Astrocyte of the spinal cord (primary cell): ENCODE results near the gene ARHGAP1.

Source experiments
- DNase-seq: peaks from one replicate; pipeline ENCODE4 v3.0.0; 2011; ENCODE audit warnings: low read depth, low spot score
- H3K4me3 ChIP-seq: 2 replicates; pipeline ENCODE4 v1.5.1; 2011; ENCODE audit warnings: low read depth, mild to moderate bottlenecking, low read length, moderate library complexity
- in situ Hi-C: cut with HindIII; loops from 2 replicates; pipeline ENCODE4 v1.10.0; 2017; ENCODE audit warnings: low sequenced_read_pairs
- TF ChIP-seq, protein P1 (sequence below): IDR thresholded peaks from 2 replicates; pipeline ENCODE4 v1.5.1; 2012; ENCODE audit warnings: low read depth, mild to moderate bottlenecking, low read length, inconsistent platforms

Gene ARHGAP1

DNA sequence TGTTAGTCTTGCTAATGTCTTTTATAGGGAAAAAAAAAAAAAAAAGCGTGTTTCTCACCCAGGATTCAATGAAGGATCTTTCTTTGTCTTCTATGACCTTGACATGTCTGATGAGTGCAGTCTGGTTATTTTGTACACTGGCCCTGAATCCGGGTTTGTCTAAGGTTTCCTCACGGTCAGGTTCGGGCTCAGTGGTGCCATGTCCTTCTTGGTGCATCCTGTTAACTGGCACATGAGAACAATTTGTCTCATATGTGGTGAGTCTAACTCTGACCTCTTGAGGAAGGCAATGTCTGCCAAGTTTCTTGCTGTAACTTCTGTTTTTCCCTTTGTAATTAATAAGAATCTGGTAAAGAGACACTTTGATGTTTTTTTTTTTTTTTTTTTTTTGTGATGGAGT lies 31.1 kb upstream of the ARHGAP1 start:
- in situ Hi-C loops = no loop called here
- no peak for DNase-seq
- TF ChIP-seq, protein P1, sequence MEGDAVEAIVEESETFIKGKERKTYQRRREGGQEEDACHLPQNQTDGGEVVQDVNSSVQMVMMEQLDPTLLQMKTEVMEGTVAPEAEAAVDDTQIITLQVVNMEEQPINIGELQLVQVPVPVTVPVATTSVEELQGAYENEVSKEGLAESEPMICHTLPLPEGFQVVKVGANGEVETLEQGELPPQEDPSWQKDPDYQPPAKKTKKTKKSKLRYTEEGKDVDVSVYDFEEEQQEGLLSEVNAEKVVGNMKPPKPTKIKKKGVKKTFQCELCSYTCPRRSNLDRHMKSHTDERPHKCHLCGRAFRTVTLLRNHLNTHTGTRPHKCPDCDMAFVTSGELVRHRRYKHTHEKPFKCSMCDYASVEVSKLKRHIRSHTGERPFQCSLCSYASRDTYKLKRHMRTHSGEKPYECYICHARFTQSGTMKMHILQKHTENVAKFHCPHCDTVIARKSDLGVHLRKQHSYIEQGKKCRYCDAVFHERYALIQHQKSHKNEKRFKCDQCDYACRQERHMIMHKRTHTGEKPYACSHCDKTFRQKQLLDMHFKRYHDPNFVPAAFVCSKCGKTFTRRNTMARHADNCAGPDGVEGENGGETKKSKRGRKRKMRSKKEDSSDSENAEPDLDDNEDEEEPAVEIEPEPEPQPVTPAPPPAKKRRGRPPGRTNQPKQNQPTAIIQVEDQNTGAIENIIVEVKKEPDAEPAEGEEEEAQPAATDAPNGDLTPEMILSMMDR = no peak
- no peak overlapping the region for H3K4me3 ChIP-seq

DNA sequence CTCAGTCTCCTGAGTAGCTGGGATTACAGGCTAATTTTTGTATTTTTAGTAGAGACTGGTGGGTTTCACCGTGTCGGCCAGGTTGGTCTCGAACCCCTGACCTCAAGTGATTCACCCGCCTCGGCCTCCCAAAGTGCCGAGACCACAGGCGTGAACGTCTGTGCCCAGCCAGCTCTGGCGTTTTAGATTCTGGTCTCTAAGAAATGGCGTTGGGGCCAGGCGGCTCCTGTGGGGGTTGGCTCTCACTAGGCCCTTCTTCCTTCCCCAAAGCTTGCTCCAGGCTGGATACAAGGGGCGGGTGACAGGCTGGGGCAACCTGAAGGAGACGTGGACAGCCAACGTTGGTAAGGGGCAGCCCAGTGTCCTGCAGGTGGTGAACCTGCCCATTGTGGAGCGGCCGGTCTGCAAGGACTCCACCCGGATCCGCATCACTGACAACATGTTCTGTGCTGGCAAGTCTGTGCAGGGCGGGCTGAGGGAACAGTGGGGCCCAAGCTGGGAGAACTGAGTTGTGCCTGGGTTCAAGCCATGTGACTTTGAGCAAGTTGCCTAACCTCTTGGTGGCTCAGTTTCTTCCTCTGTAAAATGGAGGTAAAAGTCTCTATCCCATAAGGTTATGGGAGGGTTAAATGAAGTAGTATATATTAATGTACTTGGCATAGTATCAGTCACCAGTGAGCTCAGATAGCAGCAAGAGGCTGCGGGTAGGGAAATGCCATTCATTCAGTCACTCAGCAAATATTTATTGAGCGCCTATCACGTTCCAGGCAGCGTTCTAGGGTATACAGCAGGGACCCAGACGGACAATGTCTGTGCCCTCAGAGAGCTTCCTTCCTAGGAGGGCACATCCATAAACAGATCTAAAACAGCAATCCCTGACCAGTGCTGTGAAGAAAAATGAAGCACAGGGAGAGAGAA lies 28.9 kb upstream of the ARHGAP1 start:
- no peak overlapping the region for H3K4me3 ChIP-seq
- no peak for DNase-seq
- in situ Hi-C loops = no loop called here
- TF ChIP-seq, protein P1 = no peak

DNA sequence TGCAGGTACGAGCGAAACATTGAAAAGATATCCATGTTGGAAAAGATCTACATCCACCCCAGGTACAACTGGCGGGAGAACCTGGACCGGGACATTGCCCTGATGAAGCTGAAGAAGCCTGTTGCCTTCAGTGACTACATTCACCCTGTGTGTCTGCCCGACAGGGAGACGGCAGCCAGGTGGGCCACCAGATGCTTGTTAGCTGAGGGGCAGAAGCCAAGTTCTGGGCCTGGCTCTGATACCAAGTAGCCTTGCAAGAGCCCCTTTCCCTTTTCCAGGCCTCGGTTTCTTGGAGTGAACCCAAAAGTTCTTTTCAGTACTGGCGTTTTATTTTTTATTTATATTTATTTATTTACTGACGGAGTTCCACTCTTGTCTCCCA lies 28.2 kb upstream of the ARHGAP1 start:
- in situ Hi-C loops = no loop called here
- TF ChIP-seq, protein P1 = no peak
- DNase-seq = no peak
- no peak overlapping the region for H3K4me3 ChIP-seq

DNA sequence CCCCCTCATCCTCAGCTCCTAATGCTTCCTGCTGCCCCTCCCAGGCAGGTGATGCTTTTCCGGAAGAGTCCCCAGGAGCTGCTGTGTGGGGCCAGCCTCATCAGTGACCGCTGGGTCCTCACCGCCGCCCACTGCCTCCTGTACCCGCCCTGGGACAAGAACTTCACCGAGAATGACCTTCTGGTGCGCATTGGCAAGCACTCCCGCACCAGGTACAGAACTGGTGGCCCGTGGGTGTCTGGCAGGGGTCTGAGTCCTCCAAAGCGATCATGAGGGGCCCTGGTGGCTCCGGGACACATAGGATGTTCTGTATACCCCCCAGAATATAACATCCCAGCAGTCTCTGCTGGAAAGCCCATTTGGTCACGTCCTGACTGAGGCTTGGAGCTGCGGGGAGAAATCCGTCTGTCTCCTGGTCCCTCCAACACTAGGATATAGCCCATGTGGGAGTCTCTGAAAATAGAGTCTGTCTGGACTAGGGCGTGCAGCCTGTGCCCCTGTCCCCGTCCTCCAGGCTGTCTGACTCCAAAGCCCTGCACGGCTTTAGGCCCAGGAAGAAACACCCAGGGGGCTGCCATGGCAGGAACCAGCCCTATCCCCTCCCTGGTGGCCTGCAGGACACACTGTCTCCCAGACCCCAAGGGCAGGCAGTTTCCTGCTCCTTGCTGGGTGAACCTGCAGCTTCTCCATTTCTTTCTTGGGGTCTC lies 27.7 kb upstream of the ARHGAP1 start:
- no peak for DNase-seq
- in situ Hi-C loops = no loop called here
- no peak overlapping the region for H3K4me3 ChIP-seq
- TF ChIP-seq, protein P1 = no peak

DNA sequence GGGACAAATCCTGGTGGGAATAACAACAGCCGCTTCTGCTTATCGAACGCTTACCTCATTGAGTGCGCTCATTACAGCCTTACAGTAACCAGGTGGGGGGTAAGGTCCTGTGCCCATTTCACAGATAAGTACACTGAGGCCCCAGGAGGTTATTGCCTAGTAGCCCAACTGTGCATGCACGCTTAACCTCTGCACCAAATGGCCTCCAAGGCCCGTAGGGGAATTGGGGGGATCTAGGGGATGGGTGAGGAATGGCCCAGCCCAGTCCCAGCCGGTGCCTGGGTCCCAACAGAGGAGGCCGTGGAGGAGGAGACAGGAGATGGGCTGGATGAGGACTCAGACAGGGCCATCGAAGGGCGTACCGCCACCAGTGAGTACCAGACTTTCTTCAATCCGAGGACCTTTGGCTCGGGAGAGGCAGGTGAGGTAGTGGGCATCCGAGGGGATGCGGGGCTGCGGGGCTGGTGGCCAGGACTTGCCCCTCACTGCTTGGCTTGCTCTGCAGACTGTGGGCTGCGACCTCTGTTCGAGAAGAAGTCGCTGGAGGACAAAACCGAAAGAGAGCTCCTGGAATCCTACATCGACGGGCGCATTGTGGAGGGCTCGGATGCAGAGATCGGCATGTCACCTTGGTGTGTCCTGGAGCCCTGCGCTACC lies 25.9 kb upstream of the ARHGAP1 start:
- TF ChIP-seq, protein P1 = no peak
- no peak for DNase-seq
- no peak overlapping the region for H3K4me3 ChIP-seq
- in situ Hi-C loops = no loop called here

DNA sequence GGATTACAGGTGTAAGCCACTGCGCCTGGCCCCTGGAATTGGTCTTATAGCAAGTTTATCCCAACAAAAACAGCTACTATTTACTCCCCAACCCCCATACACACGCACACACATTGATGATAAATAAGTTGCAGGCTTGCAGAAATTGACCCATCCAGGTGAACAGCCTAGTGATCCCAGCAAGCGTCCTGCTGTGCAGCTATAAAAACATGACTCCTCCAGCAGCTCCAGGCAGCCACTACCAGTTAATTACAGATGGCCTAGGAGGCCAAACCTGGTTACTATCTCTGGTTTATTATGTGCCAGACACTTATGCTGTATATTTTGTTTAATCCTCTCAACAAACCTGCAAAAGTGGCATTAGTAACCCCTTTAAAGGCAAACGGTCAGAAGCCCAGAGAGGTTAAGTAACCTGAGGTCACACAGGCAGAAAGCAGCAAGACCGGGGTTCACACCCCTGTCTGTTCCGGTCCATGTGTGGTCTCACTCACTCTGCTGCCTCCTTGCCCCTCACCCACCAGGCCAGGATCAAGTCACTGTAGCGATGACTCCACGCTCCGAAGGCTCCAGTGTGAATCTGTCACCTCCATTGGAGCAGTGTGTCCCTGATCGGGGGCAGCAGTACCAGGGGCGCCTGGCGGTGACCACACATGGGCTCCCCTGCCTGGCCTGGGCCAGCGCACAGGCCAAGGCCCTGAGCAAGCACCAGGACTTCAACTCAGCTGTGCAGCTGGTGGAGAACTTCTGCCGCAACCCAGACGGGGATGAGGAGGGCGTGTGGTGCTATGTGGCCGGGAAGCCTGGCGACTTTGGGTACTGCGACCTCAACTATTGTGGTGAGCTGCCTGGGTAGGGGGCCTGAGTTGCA lies 25.2 kb upstream of the ARHGAP1 start:
- no peak for DNase-seq
- in situ Hi-C loops = no loop called here
- TF ChIP-seq, protein P1 = no peak
- H3K4me3 ChIP-seq = no peak overlapping the region
